Naive thymus-derived CD4-positive, alpha-beta T cell (primary cell): ENCODE results near the gene DIP2B. TPM values are rescaled to one million over a fixed set of nuclear protein-coding genes. Genes with fewer than 3 reads are reported as not detected.

Source experiments
- ATAC-seq: fragments of 150-1000 bp; cut with Tn5 transposase; 2 replicates; pipeline ENCODE4 v1.10.0; 2021; ENCODE audit warnings: mild to moderate bottlenecking, moderate library complexity
- CTCF ChIA-PET: fragments of 350-600 bp; sonication (Branson Sonifier 250); formaldehyde crosslinking; loops from one replicate; lab custom pipeline; 2021; ENCODE audit warnings: antibody characterized with exemption; lab: Charles Lee
- POLR2A ChIA-PET: fragments of 350-600 bp; sonication (Branson Sonifier 250); formaldehyde crosslinking; loops from one replicate; lab custom pipeline; 2021; ENCODE audit warnings: antibody characterized with exemption, inconsistent platforms; lab: Charles Lee
- DNase-seq, 9 donors: peaks; one replicate each; pipeline versions ENCODE4 v3.0.0 to v3.0.0-alpha.2; 2020 to 2022; ENCODE audit warnings: mixed read lengths in 1 of 9
- H3K27ac ChIP-seq: one replicate; pipeline ENCODE4 v1.7.0; 2013; ENCODE audit warnings: mild to moderate bottlenecking, low read depth, low read length, moderate library complexity
- H3K27me3 ChIP-seq, 2 donors: one replicate each; pipeline ENCODE4 v1.7.0; 2013; ENCODE audit warnings: low read length in 2 of 2, mild to moderate bottlenecking in 2 of 2, moderate library complexity in 2 of 2; ENCODE audit not compliant: control insufficient read depth in 2 of 2, insufficient read depth in 2 of 2
- H3K36me3 ChIP-seq, 3 experiments: 1 replicate in 2 of 3; 2 replicates in 1 of 3; pipeline ENCODE4 v1.7.0; 2013; ENCODE audit warnings: low read length in 3 of 3, mild to moderate bottlenecking in 3 of 3, moderate library complexity in 1 of 3; ENCODE audit not compliant: insufficient read depth in 3 of 3, control insufficient read depth in 2 of 3
- H3K4me1 ChIP-seq, 2 donors: one replicate each; pipeline ENCODE4 v1.7.0; 2013; ENCODE audit warnings: low read length in 2 of 2, mild to moderate bottlenecking in 2 of 2, moderate library complexity in 1 of 2; ENCODE audit not compliant: control insufficient read depth in 2 of 2, insufficient read depth in 2 of 2
- H3K4me3 ChIP-seq: 2 replicates; pipeline ENCODE4 v1.7.0; 2013; ENCODE audit warnings: mild to moderate bottlenecking, low read length
- H3K9me3 ChIP-seq, 3 experiments: 1 replicate in 2 of 3; 2 replicates in 1 of 3; pipeline ENCODE4 v1.7.0; 2013; ENCODE audit warnings: low read length in 3 of 3; ENCODE audit not compliant: control insufficient read depth in 2 of 3
- H3K27ac Mint-ChIP-seq, 9 donors: one replicate each; pipeline ENCODE4 v1.8.0; 2020 to 2022; ENCODE audit warnings: mixed read lengths in 9 of 9, mild to moderate bottlenecking in 8 of 9, moderate library complexity in 5 of 9, inconsistent platforms in 2 of 9
- H3K27me3 Mint-ChIP-seq, 5 donors: one replicate each; pipeline ENCODE4 v1.8.0; 2021 to 2022; ENCODE audit warnings: mixed read lengths in 5 of 5, mild to moderate bottlenecking in 1 of 5
- H3K36me3 Mint-ChIP-seq, 5 donors: one replicate each; pipeline ENCODE4 v1.8.0; 2020 to 2022; ENCODE audit warnings: mixed read lengths in 5 of 5, mild to moderate bottlenecking in 3 of 5, inconsistent platforms in 1 of 5
- H3K4me1 Mint-ChIP-seq, 7 donors: one replicate each; pipeline ENCODE4 v1.8.0; 2020 to 2022; ENCODE audit warnings: mixed read lengths in 7 of 7, mild to moderate bottlenecking in 3 of 7, inconsistent platforms in 1 of 7
- H3K4me3 Mint-ChIP-seq, 10 donors: one replicate each; pipeline ENCODE4 v1.8.0; 2020 to 2022; ENCODE audit warnings: mild to moderate bottlenecking in 10 of 10, mixed read lengths in 10 of 10, moderate library complexity in 6 of 10, inconsistent platforms in 2 of 10
- H3K9me3 Mint-ChIP-seq, 11 donors: one replicate each; pipeline ENCODE4 v1.8.0; 2020 to 2022; ENCODE audit warnings: mixed read lengths in 11 of 11, mild to moderate bottlenecking in 4 of 11, inconsistent platforms in 1 of 11, moderate library complexity in 1 of 11
- intact Hi-C, 2 donors: fragments of 100-400 bp; cut with micrococcal nuclease; formaldehyde crosslinking; loops; one replicate each; pipeline ENCODE4 v1.15.1; 2023
- polyA plus RNA-seq, 2 donors: library from polyadenylated mRNA; unstranded; fragments of 300-500 nt; fragmentation: Illumina TruSeq; gene quantifications; one replicate each; pipeline ENCODE4 v1.2.3, GENCODE V29; 2021
- total RNA-seq, 6 experiments: library from RNA in 5 of 6; stranded (reverse) in 5 of 6; gene quantifications; 1 replicate in 5 of 6; 2 replicates in 1 of 6; pipeline ENCODE4 v1.2.3 and lab custom pipeline; 2021 to 2026

Gene DIP2B
- total and polyA plus RNA-seq, 7 experiments from 2014 or later, result 10.0 to 41.8 (median 34.3) TPM

DNA sequence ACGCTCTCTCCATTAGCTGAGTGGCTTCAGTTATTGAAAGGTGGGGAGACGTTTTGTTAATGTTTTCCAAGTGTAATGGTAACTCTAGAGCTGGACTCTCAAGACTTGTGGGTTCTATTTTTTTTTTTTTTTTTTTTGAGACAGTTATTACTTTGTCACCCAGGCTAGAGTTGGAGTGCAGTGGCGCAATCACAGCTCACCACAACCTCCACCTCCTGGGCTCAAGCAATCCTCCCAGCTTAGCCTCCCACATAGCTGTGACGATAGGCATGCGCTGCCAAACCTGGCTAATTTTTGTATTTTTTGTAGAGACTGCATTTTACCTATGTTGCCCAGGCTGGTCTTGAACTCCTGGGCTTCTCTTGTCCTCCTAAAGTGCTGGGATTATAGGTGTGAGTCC is 285.3 kb downstream of the DIP2B start:
- Mint-ChIP-seq H3K9me3 (peaks cover 0 to 10% (median 0%) of the 10 kb centered on the region in 11 donors), H3K36me3 (peaks cover 19 to 53% (median 34%) of the 10 kb centered on the region in 5 donors), H3K27ac (peak overlapping the region in 1 of 9 donors; percentile 29), H3K4me1 (peaks cover 12 to 35% (median 23%) of the 10 kb centered on the region in 7 donors), H3K27me3 (no peaks in the 10 kb centered on the region), H3K4me3 (no peak overlapping the region)
- Histone ChIP-seq H3K9me3 (no peaks in the 10 kb centered on the region), H3K27ac (no peak overlapping the region), H3K4me3 (no peak overlapping the region), H3K27me3 (no peaks in the 10 kb centered on the region), H3K36me3 (peaks cover 0 to 23% (median 0%) of the 10 kb centered on the region in 3 experiments), H3K4me1 (no peaks in the 10 kb centered on the region)
- DNase-seq, result no peak
- ChIA-PET CTCF (interaction anchor here (0.5 kb wide), 1 partner anchor 188 kb away, joined by 3 read pairs; no protein-coding TSS in a partner anchor), POLR2A (no interaction called here)
- intact Hi-C loops, result no loop called here
- no peak for ATAC-seq

Other genes with a start within 250 kb of the DIP2B start
- gene LIMA1, start 221.5 kb upstream of the DIP2B start, total RNA-seq, result 10 to 100 TPM in 4 of 5 experiments, 1 to 10 TPM in 1; 9.8 to 33.6 (median 11.2) TPM
- 10 to 100 TPM in 1 of 2 donors, 1 to 10 TPM in 1; 5.4 to 11.6 TPM for gene LIMA1, start 221.5 kb upstream of the DIP2B start, polyA plus RNA-seq
- not detected for gene FAM186A, start 108.4 kb upstream of the DIP2B start, total RNA-seq
- under 1 TPM in 1 of 2 donors, not detected in 1; 0.06 TPM for gene FAM186A, start 108.4 kb upstream of the DIP2B start, polyA plus RNA-seq
- gene LARP4, start 104.1 kb upstream of the DIP2B start, total RNA-seq, result 10 to 100 TPM; 22.1 to 68.9 (median 38.4) TPM
- 10 to 100 TPM; 18.7 to 23.7 TPM for gene LARP4, start 104.1 kb upstream of the DIP2B start, polyA plus RNA-seq